Cerebellar cortex (tissue), 1 donor: ENCODE data around the gene TMEM178B.

ENCODE experiments used
- DNase-seq: peaks from one replicate; pipeline ENCODE4 v3.0.0-alpha.2; 2015; ENCODE audit warnings: low spot score

TMEM178B gene

DNA sequence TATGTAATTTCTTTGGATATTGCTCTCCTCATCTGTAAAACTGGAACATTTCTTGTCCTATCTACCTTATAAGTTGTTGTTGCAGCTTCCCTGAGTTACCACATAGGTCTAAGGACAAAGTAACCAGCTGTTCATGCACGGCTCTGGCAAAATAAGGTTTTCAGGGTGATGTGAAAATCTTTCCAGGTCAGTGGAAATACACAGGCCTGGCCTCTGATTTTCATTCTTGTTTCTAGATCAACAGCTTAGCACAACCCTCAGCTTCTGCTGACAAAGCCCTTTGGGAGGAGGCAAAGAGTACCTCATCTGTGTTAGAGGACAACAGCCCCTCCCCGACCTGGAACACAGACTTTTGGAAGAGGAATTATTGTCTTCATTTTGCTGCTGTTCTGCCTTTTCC is 359.8 kb downstream of the TMEM178B start:
- no peak for DNase-seq

- no peak for DNase-seq
Observed at GRCh38 chr7:141436139-141436538, 362.3 kb downstream of the TMEM178B start.

DNA sequence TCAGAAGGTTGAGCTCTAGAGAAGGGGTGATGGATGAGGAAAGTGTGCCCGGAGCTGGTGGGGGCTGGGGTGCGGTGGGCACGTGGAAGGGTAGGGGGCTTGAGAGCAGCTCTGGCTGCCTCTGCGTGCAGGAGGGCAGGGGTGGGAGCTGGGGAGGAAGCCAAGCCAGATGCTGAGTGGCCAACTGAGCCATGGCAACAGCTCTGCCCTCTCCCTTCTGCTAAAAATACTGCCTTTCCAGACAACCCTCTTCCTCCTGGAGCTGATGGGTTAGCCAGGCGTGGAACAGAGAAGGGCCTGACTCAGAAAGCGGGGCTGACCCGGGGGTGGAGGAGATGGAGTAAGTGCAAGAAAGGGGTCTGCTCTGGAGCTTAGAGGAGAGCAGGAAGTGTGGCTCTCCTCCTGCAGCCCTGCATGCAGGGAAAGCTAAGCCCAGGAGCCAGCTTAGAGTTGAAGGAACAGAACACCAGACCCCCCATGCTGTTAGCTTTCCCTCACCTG is 362.8 kb downstream of the TMEM178B start:
- DNase-seq, result no peak

DNA sequence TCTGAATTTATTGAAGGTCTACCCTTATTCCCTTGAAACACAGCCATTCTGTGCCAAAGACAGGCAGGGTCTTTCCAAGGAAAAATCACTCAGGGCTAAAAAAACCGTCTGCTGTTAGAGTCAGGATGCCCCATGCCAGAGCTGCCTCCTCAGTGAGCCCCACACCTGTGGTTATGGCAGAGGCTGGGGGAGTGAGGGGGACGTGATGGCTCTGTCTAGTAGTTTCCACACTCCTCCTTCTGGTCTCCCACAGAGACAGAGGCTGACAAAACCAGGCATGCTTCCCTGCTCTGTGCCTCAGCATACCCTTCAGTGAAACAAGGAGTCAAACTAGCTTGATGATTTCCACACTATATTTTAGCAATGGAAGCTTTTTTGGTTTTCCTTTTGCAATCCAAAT is 365.3 kb downstream of the TMEM178B start:
- DNase-seq, result no peak

DNA sequence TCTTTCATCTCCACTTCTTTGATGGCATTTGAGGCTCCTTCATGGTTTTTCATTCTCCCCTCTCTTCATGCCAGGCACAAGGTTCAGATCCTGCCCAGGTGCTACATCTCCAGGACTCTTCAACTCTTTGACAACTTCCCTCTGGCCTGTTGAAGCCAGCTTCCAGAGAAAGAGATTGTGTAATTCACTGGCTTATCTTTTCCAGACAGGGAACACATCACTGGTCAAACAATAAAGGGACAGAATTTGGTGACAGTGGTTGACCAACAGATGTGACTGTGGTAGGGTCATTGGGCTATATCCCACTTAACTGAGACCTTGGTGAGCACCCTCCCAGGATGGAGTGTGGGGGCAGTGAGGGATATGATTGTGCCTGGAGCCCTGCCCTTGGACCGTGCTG is 365.9 kb downstream of the TMEM178B start:
- no peak for DNase-seq

DNA sequence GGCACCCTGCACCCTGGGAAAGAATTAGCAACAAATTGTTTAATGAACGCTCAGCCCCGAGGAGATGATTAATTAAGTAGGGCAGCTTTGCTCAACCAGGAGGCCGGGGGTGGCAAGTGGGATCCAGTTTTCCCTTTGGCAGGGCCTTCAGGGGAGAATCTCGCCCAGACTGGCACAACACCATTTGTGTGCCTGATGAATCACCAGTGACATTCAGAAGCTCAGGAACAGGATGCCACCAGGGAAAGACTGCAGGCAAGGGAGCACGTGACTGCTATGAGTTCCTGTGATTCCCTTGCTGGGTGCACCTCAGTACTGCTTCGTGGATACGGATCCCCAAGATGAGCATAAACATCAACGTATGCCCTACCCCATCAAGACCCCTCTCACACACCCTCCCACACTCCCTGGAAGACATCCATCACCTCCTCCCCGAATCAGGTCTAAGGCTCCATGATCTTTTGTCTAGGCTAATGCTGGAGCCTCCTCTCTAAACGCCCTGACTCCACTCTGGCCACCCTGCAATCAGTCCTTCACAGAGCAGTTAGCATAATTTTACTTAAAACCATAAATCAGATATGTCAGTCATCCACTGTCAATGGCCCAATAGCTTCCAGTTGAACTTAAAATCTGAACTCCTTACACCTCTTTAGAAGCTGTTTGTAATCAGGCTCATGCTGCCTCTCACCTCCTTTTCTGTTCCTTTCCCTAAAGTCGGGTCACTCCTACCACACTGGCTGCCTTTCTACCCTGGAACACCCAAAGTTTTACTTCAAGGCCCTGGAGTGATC is 368.2 kb downstream of the TMEM178B start:
- DNase-seq, result no peak

- DNase-seq, result no peak
Observed at GRCh38 chr7:141442781-141443180, 368.9 kb downstream of the TMEM178B start.

DNA sequence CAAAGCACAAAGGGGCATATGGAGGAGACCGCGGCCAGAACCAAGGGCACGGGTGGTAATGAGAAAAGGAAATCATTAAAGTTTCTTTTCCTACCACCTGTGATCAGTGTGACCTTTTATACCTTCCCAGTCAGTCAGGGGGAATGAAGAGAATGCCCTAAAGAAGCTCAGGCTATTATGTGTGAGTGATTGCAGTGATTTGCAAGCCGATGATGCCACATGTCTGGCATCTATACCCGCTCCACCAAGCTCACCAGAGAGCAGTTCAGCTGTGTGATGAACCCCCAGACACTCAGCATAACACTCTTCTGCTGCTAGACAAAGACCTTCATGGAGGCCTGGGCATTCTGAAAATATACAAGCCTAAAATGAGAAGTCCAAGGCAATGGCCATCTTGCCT is 371.1 kb downstream of the TMEM178B start:
- DNase-seq, result no peak

GRCh38 chr7:141451232-141451631 is 377.4 kb downstream of the TMEM178B start:
- no peak for DNase-seq

DNA sequence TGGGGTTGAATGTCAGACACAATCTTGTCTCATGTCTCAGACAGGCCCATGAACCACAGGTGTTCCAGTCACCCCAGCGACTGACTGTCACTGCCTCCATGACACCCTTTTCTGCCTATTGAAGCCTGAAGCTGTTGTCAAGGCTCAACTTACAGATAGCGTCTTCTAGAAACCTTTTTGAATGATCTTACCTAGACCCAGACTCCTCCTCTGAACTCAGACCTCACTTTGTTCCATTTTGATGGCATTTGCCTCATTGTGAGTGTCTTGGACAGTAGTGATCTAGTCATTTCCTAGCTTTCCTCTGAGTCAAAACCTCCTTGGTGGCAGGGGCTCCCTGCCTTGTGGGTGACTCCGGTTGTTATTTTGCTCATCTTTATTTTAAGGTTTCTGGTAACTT is 379.0 kb downstream of the TMEM178B start:
- no peak for DNase-seq

GRCh38 chr7:141454338-141454737 is 380.5 kb downstream of the TMEM178B start:
- no peak for DNase-seq

GRCh38 chr7:141455723-141456122 is 381.9 kb downstream of the TMEM178B start:
- peak; percentile 88 for DNase-seq

DNA sequence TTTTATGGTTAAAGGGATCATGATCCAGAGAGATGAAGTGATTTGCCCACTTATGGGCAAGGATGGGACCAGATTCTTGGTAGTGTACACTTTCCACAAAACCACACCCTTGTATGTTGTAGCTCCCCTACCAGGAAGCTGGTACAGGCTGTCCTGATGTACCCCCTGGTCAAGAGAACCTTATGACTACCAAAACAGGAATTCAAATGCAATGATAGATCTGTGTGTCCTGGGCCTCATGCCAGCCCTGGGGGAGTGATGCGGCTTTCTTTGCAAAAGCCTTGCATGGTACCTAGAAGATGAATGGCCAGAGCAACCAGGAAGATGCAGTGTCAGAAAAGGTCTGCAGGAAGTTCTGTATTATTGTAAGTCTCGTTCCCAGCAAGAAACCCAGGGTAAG is 382.4 kb downstream of the TMEM178B start:
- DNase-seq, result no peak

- DNase-seq, result no peak
Observed at GRCh38 chr7:141456711-141457110, 382.8 kb downstream of the TMEM178B start.

DNA sequence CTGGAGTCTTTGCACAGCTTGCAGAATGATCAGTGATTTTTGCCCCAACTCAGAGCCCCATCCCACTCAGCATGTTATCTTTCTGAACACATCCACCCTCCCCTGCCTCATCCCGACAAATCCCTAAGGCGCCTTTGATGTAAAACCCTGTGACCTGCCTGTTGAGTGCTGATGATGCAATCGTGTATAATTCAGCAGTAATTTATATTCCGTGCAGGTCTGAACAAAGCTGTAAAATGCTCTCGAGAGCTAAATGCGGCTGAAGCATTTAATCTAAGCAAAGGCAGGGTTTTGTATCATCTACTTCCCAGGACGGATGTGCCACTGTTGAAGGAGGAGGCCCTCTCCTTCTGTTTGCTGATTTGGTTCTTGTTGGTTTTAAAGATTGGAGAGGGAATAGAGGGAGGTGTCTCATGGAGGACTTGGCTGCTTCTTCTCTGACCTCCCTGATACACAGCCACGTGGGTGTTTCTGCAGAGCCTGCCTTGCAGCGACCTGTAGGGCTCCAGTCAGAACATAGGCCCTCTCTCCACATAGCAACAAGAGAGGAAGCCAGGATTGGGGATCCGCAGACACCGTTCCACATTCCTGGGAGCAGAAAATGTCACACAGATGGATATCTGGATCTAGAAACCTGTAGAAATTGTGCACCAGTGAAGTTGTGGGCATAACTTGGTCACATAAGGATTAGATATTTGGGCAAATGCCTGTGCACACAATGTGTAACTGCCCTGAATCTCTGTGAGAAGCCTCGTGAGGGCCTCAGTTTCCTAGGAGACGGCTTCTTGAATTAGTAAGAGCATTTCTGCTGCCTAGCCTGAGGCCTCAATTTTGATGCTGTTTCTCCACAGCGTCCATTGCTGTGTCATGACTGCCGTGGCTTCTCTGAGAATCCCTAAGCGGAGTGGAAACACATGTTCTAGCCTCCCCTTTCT is 387.2 kb downstream of the TMEM178B start:
- peak; percentile 10 for DNase-seq

DNA sequence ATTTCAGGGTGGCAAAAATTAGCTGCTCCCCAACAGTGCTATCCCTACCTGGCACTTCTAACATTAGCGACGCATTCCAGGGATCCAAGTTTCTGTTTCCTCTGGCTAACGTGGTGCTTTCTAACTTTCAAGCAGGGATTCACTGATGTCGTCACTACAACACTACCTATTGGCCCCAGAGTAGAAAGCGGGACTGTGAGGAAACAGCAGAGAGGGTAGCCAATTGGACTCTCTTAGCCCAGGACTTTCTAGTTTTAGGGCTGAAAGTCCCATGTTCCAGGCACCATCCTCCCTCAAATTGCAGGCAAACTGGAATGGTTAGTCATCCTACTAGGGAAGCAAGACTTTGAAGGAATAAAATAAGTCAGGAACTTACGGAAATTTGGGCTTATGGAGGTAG is 388.1 kb downstream of the TMEM178B start:
- DNase-seq, result no peak

DNA sequence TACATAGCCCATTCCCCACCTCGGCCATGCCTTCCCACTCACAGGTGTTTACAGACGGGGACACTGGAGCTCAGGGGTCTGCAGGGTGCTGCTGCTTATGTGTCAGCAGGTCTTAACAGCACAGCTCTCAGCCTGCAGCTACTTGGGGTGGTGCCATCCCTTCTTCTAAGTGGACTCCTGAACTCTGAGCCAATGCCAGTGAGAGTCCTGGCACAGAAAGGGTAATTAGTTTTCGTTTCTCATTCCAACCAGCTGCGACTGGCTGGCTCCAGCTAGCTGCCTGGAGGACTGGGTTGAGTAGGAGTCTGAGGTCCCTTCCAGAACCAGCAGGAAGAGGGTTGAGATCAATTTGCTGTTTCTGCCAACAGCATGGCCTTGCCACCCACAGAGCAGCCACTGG is 389.1 kb downstream of the TMEM178B start:
- DNase-seq, result peak; percentile 11

- no peak for DNase-seq
Observed at GRCh38 chr7:141463986-141464385, 390.1 kb downstream of the TMEM178B start.

GRCh38 chr7:141464551-141464950 is 390.7 kb downstream of the TMEM178B start:
- no peak for DNase-seq

GRCh38 chr7:141466151-141466904 is 392.5 kb downstream of the TMEM178B start:
- DNase-seq, result no peak

GRCh38 chr7:141468341-141468740 is 394.5 kb downstream of the TMEM178B start:
- no peak for DNase-seq

GRCh38 chr7:141475679-141476078 is 401.8 kb downstream of the TMEM178B start:
- no peak for DNase-seq
